ENCODE results near the gene CSRNP3.

CSRNP3 gene
- 0 reads per million in 4 donors for total RNA-seq

- no peak for DNase-seq
Measured at GRCh38 chr2:165469417-165469816, at the start of gene CSRNP3. CSRNP3 (plus strand) TSS chr2:165469698; CDS start chr2:165595066, 125,368 bp downstream.

- no peak for DNase-seq
Measured at GRCh38 chr2:165420231-165420630, 49.3 kb upstream of the CSRNP3 start.

DNA sequence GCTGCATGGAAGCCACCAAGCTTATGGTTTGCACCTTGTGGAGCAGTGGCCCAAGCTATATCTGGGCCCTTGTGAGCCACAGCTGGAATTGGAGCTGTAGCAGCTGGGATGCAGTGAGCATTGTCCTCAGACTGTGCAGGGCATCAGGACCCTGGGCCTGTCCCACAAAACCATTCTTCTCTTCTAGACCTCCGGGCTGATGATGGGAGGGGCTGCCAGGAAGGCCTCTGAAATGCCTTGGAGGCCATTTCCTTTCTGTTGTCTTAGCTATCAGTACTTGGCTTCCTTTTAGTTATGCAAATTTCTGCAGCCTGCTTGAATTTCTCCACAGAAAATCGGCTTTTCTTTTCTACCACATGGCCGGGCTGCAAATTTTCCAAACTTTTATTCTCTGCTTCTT is 46.4 kb upstream of the CSRNP3 start:
- no peak for DNase-seq

- DNase-seq, result no peak
Measured at GRCh38 chr2:165425556-165425955, 43.9 kb upstream of the CSRNP3 start.

GRCh38 chr2:165427686-165428085 is 41.8 kb upstream of the CSRNP3 start:
- DNase-seq, result no peak

- no peak for DNase-seq
Measured at GRCh38 chr2:165428926-165429325, 40.6 kb upstream of the CSRNP3 start.

- DNase-seq, result no peak
Measured at GRCh38 chr2:165431014-165431413, 38.5 kb upstream of the CSRNP3 start.

- DNase-seq, result no peak
Measured at GRCh38 chr2:165432234-165432966, 37.1 kb upstream of the CSRNP3 start.

DNA sequence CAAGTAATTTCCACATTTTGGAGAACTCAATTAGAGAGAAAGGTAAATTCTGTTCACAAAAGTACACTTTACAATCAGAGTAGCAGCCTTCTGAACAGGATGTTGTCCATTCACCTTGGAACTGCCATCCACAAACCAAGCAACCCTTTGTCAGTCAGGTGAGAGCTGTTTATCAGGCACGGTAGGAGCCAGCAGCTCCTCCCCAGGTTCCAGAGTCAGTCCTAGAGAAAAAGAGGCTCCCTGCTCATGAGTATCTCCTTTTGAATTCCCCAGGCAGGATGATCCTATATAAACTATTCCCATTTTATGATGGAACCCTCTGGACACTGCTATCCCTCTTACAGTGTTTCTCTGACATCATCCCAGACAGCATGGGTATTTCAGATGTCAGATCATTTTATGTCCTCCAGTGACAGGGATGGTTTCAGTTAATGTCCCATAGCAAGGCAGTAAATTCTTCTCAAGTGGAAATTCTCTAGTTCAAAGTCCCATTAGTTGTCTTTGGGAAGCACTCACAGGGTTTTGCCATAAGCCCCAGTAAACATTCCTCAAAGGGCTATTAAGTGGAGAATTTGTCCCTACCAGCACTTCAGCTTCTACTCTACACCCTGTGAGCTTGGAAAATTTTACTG is 34.5 kb upstream of the CSRNP3 start:
- no peak for DNase-seq

- no peak for DNase-seq
Measured at GRCh38 chr2:165435611-165436010, 33.9 kb upstream of the CSRNP3 start.

DNA sequence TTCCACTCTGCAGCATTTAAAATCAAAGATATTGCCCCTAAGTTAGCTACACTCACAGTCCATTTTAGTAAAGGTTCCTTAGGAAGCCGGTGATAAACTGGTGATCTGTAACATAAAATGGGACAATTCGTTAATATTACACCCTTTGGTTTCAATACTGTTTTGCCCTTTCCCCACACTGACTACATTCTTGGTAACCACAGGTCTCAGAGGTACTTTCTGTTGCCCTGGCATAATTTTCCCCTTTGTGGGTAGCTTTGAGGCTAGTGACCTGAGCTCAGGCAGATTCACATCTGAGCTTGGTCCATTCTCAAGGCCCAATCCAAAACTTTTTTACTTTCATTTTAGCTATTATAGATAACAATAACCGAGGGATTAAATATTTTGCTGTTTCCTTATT is 32.9 kb upstream of the CSRNP3 start:
- no peak for DNase-seq

- DNase-seq, result no peak
Measured at GRCh38 chr2:165440367-165440766, 29.1 kb upstream of the CSRNP3 start.

- no peak for DNase-seq
Measured at GRCh38 chr2:165443511-165443910, 26.0 kb upstream of the CSRNP3 start.

- DNase-seq, result no peak
Measured at GRCh38 chr2:165448406-165448805, 21.1 kb upstream of the CSRNP3 start.

DNA sequence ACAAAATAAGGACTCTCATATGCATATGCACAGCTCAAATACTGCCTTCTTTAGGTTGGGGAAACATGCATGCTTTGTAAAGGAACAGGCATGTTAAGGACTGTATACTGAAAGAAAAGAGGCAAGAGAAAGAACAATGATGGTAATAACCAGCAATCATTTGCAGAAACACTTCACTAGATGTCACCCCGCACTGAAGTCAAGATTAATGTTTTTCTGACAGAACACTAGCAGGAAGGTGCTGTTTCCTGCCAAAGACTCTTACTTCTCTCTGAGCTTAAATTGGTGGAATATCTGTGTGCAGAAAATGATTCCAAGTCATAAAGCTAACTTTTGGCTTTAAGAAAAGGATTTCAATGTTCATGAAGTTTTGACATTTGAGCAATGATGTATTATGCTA is 19.3 kb upstream of the CSRNP3 start:
- DNase-seq, result no peak

GRCh38 chr2:165452327-165452726 is 17.2 kb upstream of the CSRNP3 start:
- no peak for DNase-seq

GRCh38 chr2:165453561-165454094 is 15.9 kb upstream of the CSRNP3 start:
- no peak for DNase-seq

DNA sequence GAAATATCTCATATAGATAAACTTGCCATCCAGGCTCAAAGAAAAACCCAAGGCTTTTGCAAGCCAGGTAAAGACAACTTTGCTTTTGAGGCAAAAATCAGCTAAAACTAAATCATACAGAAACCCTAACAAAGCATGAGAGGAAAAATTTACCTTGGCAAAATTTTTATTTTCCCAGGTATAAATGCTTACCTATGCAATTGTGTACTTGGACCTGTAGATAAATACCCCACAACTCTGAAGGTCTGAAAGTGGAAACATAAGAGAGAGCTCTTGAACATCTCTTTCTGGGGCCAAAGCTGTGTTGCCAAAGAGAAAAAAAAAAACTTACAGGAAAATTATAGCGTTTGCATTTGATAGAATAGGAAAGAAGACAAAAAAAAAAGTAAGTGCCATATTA is 14.6 kb upstream of the CSRNP3 start:
- DNase-seq, result no peak

DNA sequence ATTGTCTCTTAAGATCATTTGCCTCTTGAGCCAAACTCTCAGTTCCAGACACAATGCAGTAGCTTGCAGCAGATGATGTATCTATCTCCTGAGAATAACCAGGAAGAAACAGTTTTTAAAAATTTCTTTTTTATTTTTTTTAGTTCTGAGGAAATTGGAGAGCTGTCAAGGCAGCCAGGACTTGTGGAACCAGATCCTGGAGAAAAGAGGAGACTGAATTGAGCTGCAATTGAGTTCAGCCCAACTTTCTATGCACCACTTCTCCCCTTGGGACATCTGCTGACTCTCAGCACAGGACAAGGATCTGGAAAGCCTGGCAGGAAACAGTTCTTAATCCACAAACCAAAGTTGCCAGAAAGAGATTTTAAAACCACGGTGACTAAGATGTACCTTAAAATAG is 13.5 kb upstream of the CSRNP3 start:
- no peak for DNase-seq

DNA sequence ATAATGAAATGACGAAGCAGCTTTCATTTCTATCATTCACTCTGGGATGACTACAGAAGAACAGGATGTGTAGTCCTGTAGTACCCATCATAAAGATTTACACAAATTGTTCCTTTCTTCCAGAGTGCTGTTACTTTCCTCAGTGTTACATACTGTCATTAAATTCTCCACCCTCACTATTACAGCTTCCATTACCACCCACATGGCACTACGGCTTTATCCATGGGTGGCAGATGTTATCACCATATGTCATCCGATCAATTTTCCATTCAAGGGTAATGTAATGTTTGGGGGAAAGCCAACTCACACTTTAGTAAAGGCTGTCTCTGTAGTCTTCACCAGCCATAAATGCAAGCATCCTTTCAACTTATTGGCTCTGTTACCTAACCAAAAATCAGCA is 7.1 kb upstream of the CSRNP3 start:
- DNase-seq, result no peak

GRCh38 chr2:165466386-165466785 is 3.1 kb upstream of the CSRNP3 start:
- no peak for DNase-seq

- no peak for DNase-seq
Measured at GRCh38 chr2:165467921-165468320, 1.6 kb upstream of the CSRNP3 start.

GRCh38 chr2:165470361-165470760 is 863 bp downstream of the CSRNP3 start:
- DNase-seq, result no peak

DNA sequence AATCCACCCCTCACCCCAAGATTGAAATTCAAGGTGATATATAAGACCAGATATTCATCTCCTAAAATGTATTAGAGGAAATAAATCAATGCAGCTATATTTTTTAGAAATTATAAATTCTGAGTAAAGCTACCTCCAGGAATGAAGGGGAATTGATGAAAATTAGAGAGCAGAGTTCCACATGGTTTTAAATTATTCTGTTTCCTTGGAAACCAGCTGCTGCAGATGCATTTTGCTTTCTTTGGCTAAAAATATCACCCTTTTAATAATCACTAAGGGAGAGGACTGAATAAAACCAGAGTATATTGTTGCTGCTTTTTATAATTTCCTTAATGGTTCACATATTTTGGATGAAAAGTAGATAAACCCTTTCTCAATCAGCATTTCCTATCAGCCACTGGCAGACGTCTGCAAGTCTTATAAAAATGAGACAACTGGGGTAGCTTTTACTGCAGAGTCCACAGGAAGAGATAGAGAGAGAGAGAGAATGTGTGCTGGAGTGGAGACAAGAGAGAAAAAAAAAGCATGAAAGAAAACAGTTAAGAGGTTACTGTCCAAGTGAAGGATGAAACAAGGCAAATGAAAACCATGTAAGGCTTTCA is 2.0 kb downstream of the CSRNP3 start:
- no peak for DNase-seq

All from T-helper 1 cell (primary cell).